SKM-1 (cell line): Measurements from ENCODE around the gene CCDC152.
"Not testable (repeated sequence)": the region's sequence is repeated elsewhere in the genome, so short reads cannot be mapped to it uniquely, and the experiment has no call there.

Experiments used
- DNase-seq: peaks from one replicate; lab custom pipeline; 2025; ENCODE audit not compliant: unreplicated experiment; lab: John Stamatoyannopoulos, UW

The CCDC152 gene

GRCh38 chr5:42756606-42757601 is at the start of gene CCDC152:
TSS of gene CCDC152 (plus strand) at chr5:42756818. CDS start at chr5:42759122, 2,304 bp downstream.
- DNase-seq: no peak

GRCh38 chr5:42715785-42716184 is 40.8 kb upstream of the CCDC152 start:
- DNase-seq: no peak

GRCh38 chr5:42718591-42718990 is 38.0 kb upstream of the CCDC152 start:
- peak; percentile 9 for DNase-seq

- no peak for DNase-seq
These were observed 37.6 kb upstream of the CCDC152 start for GRCh38 chr5:42719034-42719433.

- no peak for DNase-seq
These were observed 36.4 kb upstream of the CCDC152 start for GRCh38 chr5:42720251-42720650.

GRCh38 chr5:42721484-42721883 is 35.1 kb upstream of the CCDC152 start:
- DNase-seq: no peak

- not testable (repeated sequence) for DNase-seq
These were observed 22.0 kb upstream of the CCDC152 start for GRCh38 chr5:42734531-42735058.

- DNase-seq: no peak
These were observed 15.7 kb upstream of the CCDC152 start for GRCh38 chr5:42740920-42741319.

GRCh38 chr5:42745426-42745825 is 11.2 kb upstream of the CCDC152 start:
- DNase-seq: no peak

- DNase-seq: no peak
These were observed 10.8 kb upstream of the CCDC152 start for GRCh38 chr5:42745856-42746255.

GRCh38 chr5:42749020-42749419 is 7.6 kb upstream of the CCDC152 start:
- DNase-seq: no peak

GRCh38 chr5:42750507-42750906 is 6.1 kb upstream of the CCDC152 start:
- DNase-seq: no peak

- DNase-seq: no peak
These were observed 5.6 kb upstream of the CCDC152 start for GRCh38 chr5:42751044-42751443.

- no peak for DNase-seq
These were observed 3.5 kb upstream of the CCDC152 start for GRCh38 chr5:42753099-42753498.

GRCh38 chr5:42759456-42759855 is 2.8 kb downstream of the CCDC152 start:
- DNase-seq: no peak

- DNase-seq: peak; percentile 15
These were observed 3.8 kb downstream of the CCDC152 start for GRCh38 chr5:42760426-42760825.

GRCh38 chr5:42761791-42762190 is 5.2 kb downstream of the CCDC152 start:
- no peak for DNase-seq

- DNase-seq: peak; percentile 7
These were observed 11.0 kb downstream of the CCDC152 start for GRCh38 chr5:42767491-42768105.

- DNase-seq: no peak
These were observed 11.5 kb downstream of the CCDC152 start for GRCh38 chr5:42768106-42768504.

GRCh38 chr5:42770003-42770402 is 13.4 kb downstream of the CCDC152 start:
- DNase-seq: no peak

GRCh38 chr5:42772265-42772993 is 15.8 kb downstream of the CCDC152 start:
- no peak for DNase-seq
